ENCODE results near the gene NXPH1. TPM values are rescaled to one million over a fixed set of nuclear protein-coding genes. Genes with fewer than 3 reads are reported as not detected.

NXPH1 gene
- total and polyA plus RNA-seq, 9 of the 15 experiments (the other 6 are each of a cell fraction or from before 2014, with no cell fraction given): 0.16 TPM; not detected in 8

GRCh38 chr7:8765374-8765773 lies 332.0 kb downstream of the NXPH1 start (continued):
- TF ChIP-seq ZBTB40 (IDR thresholded peaks at IDR 0.05): no peak
- TF ChIP-seq ZBTB40 (CRISPR knock-in tag; IDR thresholded peaks at IDR 0.05): no peak
- no peak for TF ChIP-seq FOXA3 (CRISPR knock-in tag; conservative IDR thresholded peaks at IDR 0.05 in 1 of 2, IDR thresholded peaks at IDR 0.05 in 1 of 2)
- TF ChIP-seq ZNF121 (CRISPR knock-in tag; conservative IDR thresholded peaks at IDR 0.05): no peak
- TF ChIP-seq POLR2A (conservative IDR thresholded peaks at IDR 0.05): no peak
- TF ChIP-seq, protein P1, sequence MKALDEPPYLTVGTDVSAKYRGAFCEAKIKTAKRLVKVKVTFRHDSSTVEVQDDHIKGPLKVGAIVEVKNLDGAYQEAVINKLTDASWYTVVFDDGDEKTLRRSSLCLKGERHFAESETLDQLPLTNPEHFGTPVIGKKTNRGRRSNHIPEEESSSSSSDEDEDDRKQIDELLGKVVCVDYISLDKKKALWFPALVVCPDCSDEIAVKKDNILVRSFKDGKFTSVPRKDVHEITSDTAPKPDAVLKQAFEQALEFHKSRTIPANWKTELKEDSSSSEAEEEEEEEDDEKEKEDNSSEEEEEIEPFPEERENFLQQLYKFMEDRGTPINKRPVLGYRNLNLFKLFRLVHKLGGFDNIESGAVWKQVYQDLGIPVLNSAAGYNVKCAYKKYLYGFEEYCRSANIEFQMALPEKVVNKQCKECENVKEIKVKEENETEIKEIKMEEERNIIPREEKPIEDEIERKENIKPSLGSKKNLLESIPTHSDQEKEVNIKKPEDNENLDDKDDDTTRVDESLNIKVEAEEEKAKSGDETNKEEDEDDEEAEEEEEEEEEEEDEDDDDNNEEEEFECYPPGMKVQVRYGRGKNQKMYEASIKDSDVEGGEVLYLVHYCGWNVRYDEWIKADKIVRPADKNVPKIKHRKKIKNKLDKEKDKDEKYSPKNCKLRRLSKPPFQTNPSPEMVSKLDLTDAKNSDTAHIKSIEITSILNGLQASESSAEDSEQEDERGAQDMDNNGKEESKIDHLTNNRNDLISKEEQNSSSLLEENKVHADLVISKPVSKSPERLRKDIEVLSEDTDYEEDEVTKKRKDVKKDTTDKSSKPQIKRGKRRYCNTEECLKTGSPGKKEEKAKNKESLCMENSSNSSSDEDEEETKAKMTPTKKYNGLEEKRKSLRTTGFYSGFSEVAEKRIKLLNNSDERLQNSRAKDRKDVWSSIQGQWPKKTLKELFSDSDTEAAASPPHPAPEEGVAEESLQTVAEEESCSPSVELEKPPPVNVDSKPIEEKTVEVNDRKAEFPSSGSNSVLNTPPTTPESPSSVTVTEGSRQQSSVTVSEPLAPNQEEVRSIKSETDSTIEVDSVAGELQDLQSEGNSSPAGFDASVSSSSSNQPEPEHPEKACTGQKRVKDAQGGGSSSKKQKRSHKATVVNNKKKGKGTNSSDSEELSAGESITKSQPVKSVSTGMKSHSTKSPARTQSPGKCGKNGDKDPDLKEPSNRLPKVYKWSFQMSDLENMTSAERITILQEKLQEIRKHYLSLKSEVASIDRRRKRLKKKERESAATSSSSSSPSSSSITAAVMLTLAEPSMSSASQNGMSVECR (CRISPR knock-in tag; IDR thresholded peaks at IDR 0.05): no peak
- TF ChIP-seq NRF1 (conservative IDR thresholded peaks at IDR 0.05 in 1 of 2, IDR thresholded peaks at IDR 0.05 in 1 of 2): no peak
- TF ChIP-seq SMAD4 (CRISPR knock-in tag; conservative IDR thresholded peaks at IDR 0.05): no peak
- TF ChIP-seq NR4A1 (CRISPR knock-in tag; IDR thresholded peaks at IDR 0.05): no peak
- no peak for TF ChIP-seq NR4A1 (tag; IDR thresholded peaks at IDR 0.05)
- TF ChIP-seq MYC (IDR thresholded peaks at IDR 0.05; ENCODE audit: low read depth, low read length): 0 out of 2 replicates have a peak, but pooled peaks have one; percentile 9
- no peak for TF ChIP-seq MYC (CRISPR knock-in tag; IDR thresholded peaks at IDR 0.05; ENCODE audit: borderline replicate concordance, low read depth)
